GM20431 (cell line): ENCODE data around the gene ACSF3.

ENCODE experiments used
- in situ Hi-C: fragments of 300-500 bp; cut with MseI, MboI; formaldehyde crosslinking; loops from one replicate; pipeline ENCODE4 v1.15.0; 2020; ENCODE audit warnings: low sequenced_read_pairs; ENCODE audit not compliant: unreplicated experiment

ACSF3 gene

GRCh38 chr16:89192956-89193575 is 99.4 kb downstream of the ACSF3 start:
- in situ Hi-C loops, result no loop called here

GRCh38 chr16:89193576-89194293 is 100.1 kb downstream of the ACSF3 start:
- in situ Hi-C loops, result no loop called here

GRCh38 chr16:89194340-89195311 is 101.0 kb downstream of the ACSF3 start:
- in situ Hi-C loops, result no loop called here

- in situ Hi-C loops, result no loop called here
Measured at GRCh38 chr16:89195521-89196171, 102.0 kb downstream of the ACSF3 start.

GRCh38 chr16:89197033-89197632 is 103.5 kb downstream of the ACSF3 start:
- in situ Hi-C loops, result no loop called here

- in situ Hi-C loops, result no loop called here
Measured at GRCh38 chr16:89197633-89198416, 104.2 kb downstream of the ACSF3 start.

- in situ Hi-C loops, result no loop called here
Measured at GRCh38 chr16:89198417-89199240, 105.0 kb downstream of the ACSF3 start.

- in situ Hi-C loops, result no loop called here
Measured at GRCh38 chr16:89199241-89200123, 105.8 kb downstream of the ACSF3 start.

- in situ Hi-C loops, result no loop called here
Measured at GRCh38 chr16:89200124-89200849, 106.6 kb downstream of the ACSF3 start, which contains the start of gene SLC22A31. Gene SLC22A31, minus strand, starts transcription at chr16:89200537. Its CDS starts 36 bp downstream, at chr16:89200501.

- in situ Hi-C loops, result no loop called here
Measured at GRCh38 chr16:89200850-89201411, 107.3 kb downstream of the ACSF3 start.

GRCh38 chr16:89201439-89202377 is 108.1 kb downstream of the ACSF3 start:
- in situ Hi-C loops, result no loop called here

GRCh38 chr16:89202422-89203215 is 109.0 kb downstream of the ACSF3 start:
- in situ Hi-C loops, result no loop called here
